ENCODE data around the gene NRARP.

DNA sequence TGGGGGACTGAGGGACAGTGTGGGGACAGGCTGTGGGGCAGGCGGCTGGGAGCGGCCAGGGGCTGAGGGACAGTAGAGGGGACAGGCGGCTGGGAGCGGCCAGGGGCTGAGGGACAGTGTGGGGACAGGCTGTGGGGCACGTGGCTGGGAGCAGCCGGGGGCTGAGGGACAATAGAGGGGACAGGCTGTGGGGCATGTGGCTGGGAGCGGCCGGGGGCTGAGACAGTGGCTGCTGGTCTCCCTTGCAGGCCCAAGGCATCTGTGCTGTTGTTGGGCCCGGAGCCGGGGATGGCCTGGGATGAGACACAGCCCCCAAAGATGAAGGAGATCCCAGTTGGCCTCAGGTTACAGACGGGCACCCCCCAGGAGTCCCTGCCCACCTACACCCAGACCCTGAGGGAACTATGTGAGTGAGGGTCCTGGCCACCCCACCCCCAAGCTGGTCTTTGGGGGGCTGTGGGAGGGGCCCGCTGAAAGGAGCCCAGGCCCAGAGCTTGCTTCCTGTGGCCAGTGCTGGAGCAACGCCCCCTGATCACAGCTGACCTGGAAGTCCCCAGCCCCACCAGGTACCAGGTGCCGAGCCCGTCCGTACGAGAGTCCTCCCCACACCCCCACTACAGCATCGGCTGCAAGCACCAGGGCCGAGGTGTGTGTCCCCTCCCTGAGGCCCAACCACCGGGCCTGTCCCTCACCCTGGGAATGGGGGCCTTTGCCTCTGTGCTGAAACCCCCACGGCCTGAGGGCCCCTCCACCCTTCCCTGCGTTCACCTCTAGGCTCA lies 50.4 kb downstream of the NRARP start:
- no peak for TF ChIP-seq POLR2A (IDR thresholded peaks at IDR 0.05)
- TF ChIP-seq, protein P1, sequence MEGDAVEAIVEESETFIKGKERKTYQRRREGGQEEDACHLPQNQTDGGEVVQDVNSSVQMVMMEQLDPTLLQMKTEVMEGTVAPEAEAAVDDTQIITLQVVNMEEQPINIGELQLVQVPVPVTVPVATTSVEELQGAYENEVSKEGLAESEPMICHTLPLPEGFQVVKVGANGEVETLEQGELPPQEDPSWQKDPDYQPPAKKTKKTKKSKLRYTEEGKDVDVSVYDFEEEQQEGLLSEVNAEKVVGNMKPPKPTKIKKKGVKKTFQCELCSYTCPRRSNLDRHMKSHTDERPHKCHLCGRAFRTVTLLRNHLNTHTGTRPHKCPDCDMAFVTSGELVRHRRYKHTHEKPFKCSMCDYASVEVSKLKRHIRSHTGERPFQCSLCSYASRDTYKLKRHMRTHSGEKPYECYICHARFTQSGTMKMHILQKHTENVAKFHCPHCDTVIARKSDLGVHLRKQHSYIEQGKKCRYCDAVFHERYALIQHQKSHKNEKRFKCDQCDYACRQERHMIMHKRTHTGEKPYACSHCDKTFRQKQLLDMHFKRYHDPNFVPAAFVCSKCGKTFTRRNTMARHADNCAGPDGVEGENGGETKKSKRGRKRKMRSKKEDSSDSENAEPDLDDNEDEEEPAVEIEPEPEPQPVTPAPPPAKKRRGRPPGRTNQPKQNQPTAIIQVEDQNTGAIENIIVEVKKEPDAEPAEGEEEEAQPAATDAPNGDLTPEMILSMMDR (IDR thresholded peaks at IDR 0.05) = no peak
